Prostate gland (tissue), 2 donors: ENCODE measurements around the gene TCF7L2.

Source experiments
- POLR2A ChIP-seq: fragments of 450-650 bp; IDR thresholded peaks from one replicate; pipeline ENCODE4 v1.6.1; 2016; ENCODE audit warnings: antibody characterized with exemption, mild to moderate bottlenecking
- TF ChIP-seq, protein P1 (sequence below), 4 experiments: fragments of 200-600 bp in 2 of 4; fragments of 450-650 bp in 2 of 4; sonication (generic) in 2 of 4; IDR thresholded peaks; 1 replicate in 3 of 4; 2 replicates in 1 of 4; pipeline ENCODE4 v1.5.1; 2016 to 2019; ENCODE audit warnings: antibody characterized with exemption in 4 of 4, mild to moderate bottlenecking in 2 of 4, moderate library complexity in 2 of 4

DNA sequence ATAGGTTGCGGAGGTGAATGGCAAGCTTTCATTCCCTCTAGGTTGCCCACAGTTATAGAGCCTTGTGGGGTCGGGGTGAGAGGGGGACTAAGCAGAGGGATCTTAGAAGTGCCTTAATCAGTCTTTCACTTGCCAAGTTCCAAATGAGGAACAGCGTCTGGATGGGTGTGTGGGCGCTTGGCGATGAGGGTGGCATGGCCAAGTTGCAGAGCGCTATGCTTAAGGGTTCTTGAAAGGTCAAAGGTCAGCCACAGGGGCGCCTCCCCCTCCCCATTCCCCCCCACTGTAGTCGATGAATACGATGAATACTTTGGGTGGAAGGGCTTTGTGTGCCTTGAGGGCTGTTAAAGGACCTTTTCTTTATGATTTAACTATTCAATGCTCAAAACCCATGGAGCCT is 185.0 kb downstream of the TCF7L2 start:
- TF ChIP-seq, protein P1, sequence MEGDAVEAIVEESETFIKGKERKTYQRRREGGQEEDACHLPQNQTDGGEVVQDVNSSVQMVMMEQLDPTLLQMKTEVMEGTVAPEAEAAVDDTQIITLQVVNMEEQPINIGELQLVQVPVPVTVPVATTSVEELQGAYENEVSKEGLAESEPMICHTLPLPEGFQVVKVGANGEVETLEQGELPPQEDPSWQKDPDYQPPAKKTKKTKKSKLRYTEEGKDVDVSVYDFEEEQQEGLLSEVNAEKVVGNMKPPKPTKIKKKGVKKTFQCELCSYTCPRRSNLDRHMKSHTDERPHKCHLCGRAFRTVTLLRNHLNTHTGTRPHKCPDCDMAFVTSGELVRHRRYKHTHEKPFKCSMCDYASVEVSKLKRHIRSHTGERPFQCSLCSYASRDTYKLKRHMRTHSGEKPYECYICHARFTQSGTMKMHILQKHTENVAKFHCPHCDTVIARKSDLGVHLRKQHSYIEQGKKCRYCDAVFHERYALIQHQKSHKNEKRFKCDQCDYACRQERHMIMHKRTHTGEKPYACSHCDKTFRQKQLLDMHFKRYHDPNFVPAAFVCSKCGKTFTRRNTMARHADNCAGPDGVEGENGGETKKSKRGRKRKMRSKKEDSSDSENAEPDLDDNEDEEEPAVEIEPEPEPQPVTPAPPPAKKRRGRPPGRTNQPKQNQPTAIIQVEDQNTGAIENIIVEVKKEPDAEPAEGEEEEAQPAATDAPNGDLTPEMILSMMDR (IDR thresholded peaks at IDR 0.05): no peak
- no peak for TF ChIP-seq POLR2A
